ENCODE measurements around the gene TMEM269. TPM values are rescaled to one million over a fixed set of nuclear protein-coding genes. Genes with fewer than 3 reads are reported as not detected.

Gene TMEM269
- not detected for total RNA-seq

GRCh38 chr1:42784946-42785693 is at the start of gene TMEM269:
TMEM269 (plus strand) TSS chr1:42784991; CDS start chr1:42789894, 4,903 bp downstream.
- DNase-seq: peak; percentile 20 to 55 (median 54)
- peak within 1 kb of the TSS; percentile 15 to 49 (median 44) for H3K4me3 ChIP-seq
- peaks cover 0 to 18% (median 3%) of the 10 kb centered on the region in 3 donors for H3K36me3 ChIP-seq
- H3K4me1 ChIP-seq: peaks cover 0 to 13% (median 0%) of the 10 kb centered on the region in 4 donors
- no peaks in the 10 kb centered on the region for H3K9me3 ChIP-seq
- H3K27me3 ChIP-seq: no peaks in the 10 kb centered on the region
- H3K27ac ChIP-seq: peak within 1 kb of the TSS in 1 of 4 donors; percentile 12
- TF ChIP-seq POLR2A (IDR thresholded peaks at IDR 0.05): no peak

GRCh38 chr1:42735056-42735455 is 49.7 kb upstream of the TMEM269 start:
- no peak for DNase-seq
- H3K4me1 ChIP-seq: peaks cover 0 to 17% (median 3%) of the 10 kb centered on the region in 4 donors
- TF ChIP-seq POLR2A (IDR thresholded peaks at IDR 0.05): no peak
- TF ChIP-seq CTCF (IDR thresholded peaks at IDR 0.05): no peak

GRCh38 chr1:42735477-42736105 is 49.2 kb upstream of the TMEM269 start:
- Histone ChIP-seq H3K4me1 (peaks cover 0 to 17% (median 3%) of the 10 kb centered on the region in 4 donors), H3K27ac (no peak overlapping the region), H3K27me3 (no peaks in the 10 kb centered on the region), H3K9me3 (no peaks in the 10 kb centered on the region), H3K4me3 (no peak overlapping the region), H3K36me3 (no peaks in the 10 kb centered on the region)
- TF ChIP-seq POLR2A (IDR thresholded peaks at IDR 0.05) (no peak), CTCF (IDR thresholded peaks at IDR 0.05) (no peak)
- DNase-seq: peak in 1 of 3 donors; percentile 65

More at GRCh38 chr1:42735056-42735455, 49.7 kb upstream of the TMEM269 start:
- Histone ChIP-seq H3K4me3 (no peak overlapping the region), H3K27me3 (no peaks in the 10 kb centered on the region), H3K9me3 (no peaks in the 10 kb centered on the region), H3K36me3 (no peaks in the 10 kb centered on the region), H3K27ac (no peak overlapping the region)

GRCh38 chr1:42736152-42736551 is 48.6 kb upstream of the TMEM269 start:
- DNase-seq: peak in 2 of 3 donors; percentile 59 to 74
- peak overlapping the region in 1 of 4 donors; percentile 16 for H3K27ac ChIP-seq
- no peaks in the 10 kb centered on the region for H3K36me3 ChIP-seq
- TF ChIP-seq CTCF (IDR thresholded peaks at IDR 0.05): peak in 3 of 6 experiments; percentile 48 to 49 (median 49)
- TF ChIP-seq POLR2A (IDR thresholded peaks at IDR 0.05): no peak
- no peaks in the 10 kb centered on the region for H3K9me3 ChIP-seq
- peaks cover 0 to 17% (median 2%) of the 10 kb centered on the region in 4 donors for H3K4me1 ChIP-seq
- no peaks in the 10 kb centered on the region for H3K27me3 ChIP-seq
- H3K4me3 ChIP-seq: no peak overlapping the region

- Histone ChIP-seq H3K36me3 (no peaks in the 10 kb centered on the region), H3K4me3 (no peak overlapping the region), H3K9me3 (no peaks in the 10 kb centered on the region), H3K4me1 (peaks cover 0 to 17% (median 0%) of the 10 kb centered on the region in 4 donors), H3K27ac (peak overlapping the region in 1 of 4 donors; percentile 16), H3K27me3 (no peaks in the 10 kb centered on the region)
- no peak for TF ChIP-seq CTCF (IDR thresholded peaks at IDR 0.05)
- no peak for TF ChIP-seq POLR2A (IDR thresholded peaks at IDR 0.05)
- no peak for DNase-seq
Measured at GRCh38 chr1:42736571-42737200, 48.1 kb upstream of the TMEM269 start.

All from Peyer's patch (tissue), 4 donors.